A549 (cell line): ENCODE measurements around the gene CAPN2. TPM values are rescaled to one million over a fixed set of nuclear protein-coding genes. Genes with fewer than 3 reads are reported as not detected.
"Not testable (repeated sequence)": the region's sequence is repeated elsewhere in the genome, so short reads cannot be mapped to it uniquely, and the experiment has no call there.

Experiments
- ATAC-seq, 2 experiments: fragments of 200-7000 bp in 1 of 2; fragments of >200 bp in 1 of 2; cut with Nextera tagmentation in 1 of 2; cut with Tn5 transposase in 1 of 2; 3 replicates each; pipeline versions ENCODE4 v1.8.0 to v1.9.1; 2018 to 2020; ENCODE audit warnings: mild to moderate bottlenecking in 1 of 2, moderate library complexity in 1 of 2
- CTCF ChIA-PET: fragments of 300-600 bp; sonication (Branson Sonifier 250); formaldehyde crosslinking; extraction: SDS; loops from one replicate; lab custom pipeline; 2021; ENCODE audit warnings: antibody characterized with exemption, inconsistent platforms; lab: Yijun Ruan, JAX
- POLR2A ChIA-PET: fragments of 350-600 bp; formaldehyde crosslinking; extraction: SDS; loops from one replicate; lab custom pipeline; 2021; ENCODE audit warnings: antibody characterized with exemption, inconsistent platforms; lab: Yijun Ruan, JAX
- DNase-seq, 2 experiments: peaks; one replicate each; pipeline versions ENCODE4 v3.0.0 to v3.0.0-alpha.2; 2011 to 2016; ENCODE audit warnings: low read depth in 1 of 2, low spot score in 1 of 2
- FAIRE-seq: peaks from 2 replicates; lab custom pipeline; 2011; peaks lifted over from hg19 to GRCh38; lab: Jason Lieb, UNC
- H3K27ac ChIP-seq, 2 experiments: fragments of >200 bp; sonication (Bioruptor Twin); formaldehyde crosslinking; 3 replicates each; pipeline ENCODE4 v1.5.1; 2016 to 2017
- H3K4me1 ChIP-seq: fragments of >200 bp; sonication (Bioruptor Twin); formaldehyde crosslinking; 3 replicates; pipeline ENCODE4 v1.6.1; 2016
- H3K4me2 ChIP-seq: fragments of >200 bp; sonication (Bioruptor Twin); formaldehyde crosslinking; 3 replicates; pipeline ENCODE4 v1.6.1; 2016
- H3K4me3 ChIP-seq: fragments of >200 bp; sonication (Bioruptor Twin); formaldehyde crosslinking; 3 replicates; pipeline ENCODE4 v1.5.1; 2016
- H3K9me3 ChIP-seq: fragments of >200 bp; sonication (Bioruptor Twin); formaldehyde crosslinking; 3 replicates; pipeline ENCODE4 v1.6.1; 2016
- CHD4 ChIP-seq: fragments of 200-600 bp; sonication (generic); IDR thresholded peaks from 2 replicates; pipeline ENCODE4 v1.6.1; 2016; ENCODE audit warnings: antibody characterized with exemption, mild to moderate bottlenecking, borderline replicate concordance
- CTCF ChIP-seq: fragments of >200 bp; sonication (Bioruptor Twin); formaldehyde crosslinking; IDR thresholded peaks from 3 replicates; pipeline ENCODE4 v1.5.1; 2016
- E2F6 ChIP-seq: IDR thresholded peaks from 2 replicates; pipeline ENCODE4 v1.6.1; 2012; ENCODE audit warnings: low read depth, borderline replicate concordance
- ELK1 ChIP-seq: fragments of 150-350 bp; IDR thresholded peaks from 2 replicates; pipeline ENCODE4 v1.6.1; 2014; ENCODE audit warnings: low read depth, mild to moderate bottlenecking, low read length
- HDAC2 ChIP-seq: fragments of 200-600 bp; sonication (generic); IDR thresholded peaks from 2 replicates; pipeline ENCODE4 v1.6.1; 2016
- HEYL ChIP-seq: fragments of 250-450 bp; sonication (Bioruptor Pico); IDR thresholded peaks from 2 replicates; pipeline ENCODE4 v1.8.0; 2021; ENCODE audit warnings: mild to moderate bottlenecking, moderate library complexity
- HMGXB4 ChIP-seq: fragments of 250-450 bp; sonication (Bioruptor Pico); IDR thresholded peaks from 2 replicates; pipeline ENCODE4 v1.5.0; 2021; ENCODE audit warnings: mild to moderate bottlenecking, moderate library complexity, borderline replicate concordance
- JUN ChIP-seq, 2 experiments: fragments of >200 bp; sonication (Bioruptor Twin); formaldehyde crosslinking; IDR thresholded peaks; 2 replicates in 1 of 2; 3 replicates in 1 of 2; pipeline ENCODE4 v1.6.1; 2016 to 2017
- RCOR1 ChIP-seq: fragments of 150-350 bp; IDR thresholded peaks from 2 replicates; pipeline ENCODE4 v1.6.1; 2014; ENCODE audit warnings: antibody characterized with exemption, low read length, low read depth
- REST ChIP-seq: fragments of 200-600 bp; sonication (generic); IDR thresholded peaks from 2 replicates; pipeline ENCODE4 v1.6.1; 2016; ENCODE audit warnings: antibody characterized with exemption, mild to moderate bottlenecking, moderate library complexity
- RNF2 ChIP-seq: fragments of 200-600 bp; sonication (generic); IDR thresholded peaks from 2 replicates; pipeline ENCODE4 v1.6.1; 2016; ENCODE audit warnings: low read depth, mild to moderate bottlenecking, antibody characterized with exemption, moderate library complexity, borderline replicate concordance
- TFCP2L1 ChIP-seq: fragments of 250-450 bp; sonication (Bioruptor Pico); IDR thresholded peaks from 2 replicates; pipeline ENCODE4 v1.5.0; 2021; ENCODE audit warnings: mild to moderate bottlenecking
- TP53 ChIP-seq: fragments of 250-450 bp; sonication (Bioruptor Pico); IDR thresholded peaks from 2 replicates; pipeline ENCODE4 v1.5.0; 2021; ENCODE audit warnings: mild to moderate bottlenecking, moderate library complexity
- ZC3H11A ChIP-seq: fragments of 450-650 bp; IDR thresholded peaks from 2 replicates; pipeline ENCODE4 v1.6.1; 2014; ENCODE audit warnings: antibody characterized with exemption, mild to moderate bottlenecking
- ZFP36 ChIP-seq: fragments of 450-650 bp; IDR thresholded peaks from 2 replicates; pipeline ENCODE4 v1.6.1; 2014; ENCODE audit warnings: borderline replicate concordance; ENCODE audit not compliant: partially characterized antibody
- WGBS: methylation state at CpG from one replicate; pipeline ENCODE4 v1.1.6; 2017; ENCODE audit errors: missing lambda C conversion rate; 5-methylcytosine and 5-hydroxymethylcytosine counted together
- polyA plus RNA-seq, 4 experiments: library from polyadenylated mRNA; depleted of rRNA in 3 of 4; stranded (reverse); fragments of >200 nt; fragmentation: RNase III in 1 of 4; extraction: RNeasy Plus Mini Kit Qiagen cat#74134 plus additional on column Dnase treatment in 1 of 4; gene quantifications; 2 replicates in 3 of 4; 3 replicates in 1 of 4; pipeline ENCODE4 v1.2.3, GENCODE V29; 2011 to 2017

Gene CAPN2
- polyA plus RNA-seq, 2 of the 4 experiments (the other 2 are of a cell fraction) = 199 to 300 TPM

- TF ChIP-seq TP53 (CRISPR knock-in tag) (no peak), REST (no peak)
These were observed 90.3 kb downstream of the CAPN2 start (continued) for GRCh38 chr1:223802602-223803001.

- FAIRE-seq (no peak), ATAC-seq (no peak), DNase-seq (no peak)
- Histone ChIP-seq H3K9me3 (peaks cover 4% of the 10 kb centered on the region; the same call in 1 of the 3 replicates), H3K4me3 (no peak overlapping the region), H3K4me1 (no peaks in the 10 kb centered on the region), H3K27ac (no peak overlapping the region), H3K4me2 (no peak overlapping the region)
- WGBS = 90% methylated on average over 7 of the region's 7 CpGs
- POLR2A ChIA-PET = no interaction called here
- TF ChIP-seq RCOR1 (no peak), CHD4 (no peak), ZFP36 (no peak), E2F6 (no peak), ZC3H11A (no peak), ELK1 (no peak), CTCF (no peak), HMGXB4 (CRISPR knock-in tag) (no peak), RNF2 (no peak), HEYL (no peak), JUN (IDR thresholded peaks at IDR 0.05) (no peak), TFCP2L1 (CRISPR knock-in tag) (no peak), HDAC2 (no peak)
- CTCF ChIA-PET = interaction anchor here (1.2 to 1.9 kb wide), 4 partner anchors 8 to 91 kb away, joined by 3 to 7 read pairs (median 3); partner anchors contain the start of gene CAPN2
These were observed 90.9 kb downstream of the CAPN2 start for GRCh38 chr1:223803211-223803610.

GRCh38 chr1:223809905-223810304 lies 97.6 kb downstream of the CAPN2 start:
- H3K27ac ChIP-seq, CTCF ChIA-PET, H3K4me3 ChIP-seq, H3K4me2 ChIP-seq, ATAC-seq, DNase-seq, H3K9me3 ChIP-seq, FAIRE-seq, POLR2A ChIA-PET: not testable (repeated sequence)
- peaks cover 12% of the 10 kb centered on the region; the same call in 2 of the 3 replicates for H3K4me1 ChIP-seq
- WGBS = 56% methylated on average over 4 of the region's 4 CpGs
